Germinal center (tissue), 1 donor: ENCODE measurements around the gene LYPD5.

ENCODE experiments used
- DNase-seq: peaks from one replicate; pipeline ENCODE4 v3.0.0; 2012; ENCODE audit warnings: mixed read lengths, low spot score

Gene LYPD5

DNA sequence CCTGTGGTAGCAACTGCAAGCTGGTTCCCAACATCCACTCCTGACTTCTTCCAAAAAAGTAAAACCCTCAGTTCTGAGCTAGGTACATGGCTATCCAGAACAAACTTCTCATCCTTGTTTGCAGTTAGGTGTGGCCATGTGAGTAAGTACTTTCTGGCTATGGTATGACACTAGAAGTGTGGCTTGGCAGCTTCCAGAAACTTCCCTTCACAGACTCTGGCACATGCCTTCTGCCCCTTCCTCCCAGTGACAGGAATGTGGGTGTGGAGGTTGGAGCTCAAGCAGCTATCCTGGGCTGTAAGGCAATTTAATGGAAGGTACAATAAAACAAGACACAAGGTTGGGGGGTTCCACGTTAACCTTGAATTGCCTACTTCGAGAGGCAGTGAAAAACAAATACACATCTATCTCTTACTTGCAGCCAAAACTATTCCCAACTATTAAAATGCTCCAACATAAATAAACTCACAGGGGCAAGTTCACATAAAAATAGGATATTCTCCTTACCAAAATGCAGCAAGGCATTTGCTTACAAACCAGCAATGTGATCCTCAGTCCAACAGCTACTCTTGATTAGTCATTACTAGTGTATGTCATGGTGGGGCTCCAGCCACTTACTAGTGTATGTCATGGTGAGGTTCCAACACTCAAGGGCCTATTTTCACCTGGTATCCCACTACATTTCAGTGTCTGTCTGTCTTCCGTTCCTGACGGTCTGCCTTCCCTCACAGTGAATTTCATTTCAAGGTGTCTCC lies 50.6 kb downstream of the LYPD5 start:
- DNase-seq, result no peak

DNA sequence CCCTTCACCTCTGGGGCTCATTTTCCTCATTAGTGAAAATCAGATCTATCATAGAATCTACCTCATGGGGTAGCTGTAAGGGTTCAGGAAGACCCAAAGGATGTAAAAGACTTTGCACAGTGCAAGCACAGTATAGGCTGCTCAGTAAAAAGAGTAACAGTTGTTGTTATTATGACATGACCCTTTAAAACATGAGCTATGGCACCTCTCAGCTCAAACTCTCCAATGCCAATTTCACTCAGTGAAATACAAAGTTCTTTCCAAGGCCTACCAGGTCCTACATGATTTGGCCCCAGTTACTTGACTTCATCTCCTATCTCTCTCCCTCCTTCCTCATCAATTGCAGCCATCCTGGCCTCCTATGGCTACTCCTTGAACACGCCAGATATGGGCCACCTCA lies 52.3 kb downstream of the LYPD5 start:
- DNase-seq, result no peak

DNA sequence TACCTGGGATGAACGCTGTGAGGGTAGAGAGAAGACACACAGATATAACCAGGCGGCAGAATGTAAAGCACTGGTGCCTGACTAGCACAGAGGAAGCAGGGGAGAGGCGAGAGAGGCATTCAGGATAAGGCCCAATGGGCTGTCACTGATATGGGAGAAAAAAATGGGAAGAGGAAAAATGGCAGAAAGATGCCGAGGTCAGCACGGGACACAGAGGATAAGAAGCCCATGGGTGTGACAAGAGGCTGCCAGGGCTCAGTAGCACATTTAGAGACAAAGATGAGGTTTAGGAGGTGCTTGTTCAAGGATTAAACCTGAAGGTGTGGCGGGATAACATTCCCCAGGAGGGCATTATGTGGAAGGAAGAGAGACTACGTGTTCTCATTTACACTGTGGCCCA lies 53.1 kb downstream of the LYPD5 start:
- DNase-seq, result no peak

DNA sequence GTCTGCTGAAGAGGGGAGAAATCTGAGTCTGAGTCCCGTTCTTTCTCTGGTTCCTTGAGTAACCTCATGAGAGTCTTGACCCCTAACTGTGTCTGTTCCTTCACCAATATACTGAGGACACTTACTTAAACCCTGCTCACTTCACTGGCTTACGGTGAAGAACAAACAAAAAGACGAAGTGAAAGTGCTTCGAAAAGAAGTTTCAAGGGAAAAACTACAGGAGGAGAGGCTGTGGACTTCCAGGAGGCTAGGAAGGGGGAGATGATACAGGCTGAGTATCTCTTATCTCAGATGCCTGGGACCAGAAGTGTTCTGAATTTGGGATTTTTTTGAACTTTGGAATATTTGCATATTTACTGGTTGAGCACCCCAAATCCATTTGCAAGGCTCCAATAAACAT lies 53.6 kb downstream of the LYPD5 start:
- DNase-seq, result no peak

DNA sequence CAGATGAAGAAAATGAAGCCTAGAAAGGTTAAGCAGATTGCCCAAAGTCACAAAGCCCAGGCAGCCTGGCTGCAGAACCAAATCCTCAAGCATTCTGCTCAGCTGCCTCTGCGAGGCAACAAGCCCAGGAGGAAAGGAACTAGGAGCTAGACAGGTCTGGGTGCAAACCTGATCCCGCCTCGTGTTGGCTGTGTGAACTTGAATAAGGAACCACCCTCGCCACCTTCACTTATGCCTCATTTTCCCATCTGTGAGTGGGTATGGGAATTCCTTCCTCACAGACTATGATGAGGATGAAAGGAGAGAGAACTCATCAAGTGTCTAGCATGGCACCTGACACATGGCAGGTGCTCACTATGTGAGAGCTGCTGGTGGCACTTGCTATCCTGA lies 54.0 kb downstream of the LYPD5 start:
- DNase-seq, result no peak

DNA sequence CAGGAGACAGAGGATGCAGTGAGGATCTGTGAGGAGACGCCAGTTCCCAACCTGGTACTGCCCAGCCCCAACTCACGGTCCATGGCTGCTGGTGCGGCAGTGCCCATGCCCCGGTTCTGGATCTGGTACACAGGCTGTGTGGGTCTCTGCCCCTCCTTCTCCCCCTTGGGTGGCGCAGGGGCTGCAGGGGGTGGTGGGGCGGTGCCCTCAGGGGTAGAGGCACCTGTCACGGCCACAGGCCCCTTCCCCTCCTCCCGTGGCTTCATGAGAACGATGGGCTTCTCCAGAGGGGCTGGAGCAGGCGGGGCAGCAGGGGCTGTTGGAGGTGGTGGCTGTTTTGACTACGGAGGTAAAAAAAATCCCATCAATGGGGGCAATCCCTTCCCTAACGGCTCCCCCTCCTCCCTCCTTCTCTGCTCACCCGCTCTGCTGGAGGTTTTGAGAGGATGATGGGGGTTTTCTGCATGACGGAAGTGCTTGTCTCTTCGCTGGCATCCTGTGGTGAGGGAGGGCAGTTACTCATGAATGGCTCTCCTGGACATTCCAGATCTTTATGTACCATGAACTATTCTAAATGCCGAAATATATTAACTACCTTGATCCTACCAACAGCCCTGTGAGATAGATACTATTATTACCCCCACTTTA lies 54.6 kb downstream of the LYPD5 start:
- DNase-seq, result no peak
